Smooth muscle cell (in vitro differentiated cells): ENCODE data around the gene RASSF5. TPM values are rescaled to one million over a fixed set of nuclear protein-coding genes. Genes with fewer than 3 reads are reported as not detected.

ENCODE experiments used
- DNase-seq: peaks from one replicate; lab custom pipeline; 2025; ENCODE audit not compliant: unreplicated experiment; lab: John Stamatoyannopoulos, UW
- H2AFZ ChIP-seq: fragments of 200-600 bp; sonication (generic); 2 replicates; pipeline ENCODE4 v1.6.0; 2016; ENCODE audit warnings: antibody characterized with exemption, low read depth, mild to moderate bottlenecking
- H3F3A ChIP-seq: fragments of 200-600 bp; sonication (generic); 2 replicates; pipeline ENCODE4 v1.6.0; 2017; ENCODE audit warnings: antibody characterized with exemption, low read depth
- H3K27ac ChIP-seq: fragments of 200-600 bp; sonication (generic); 2 replicates; pipeline ENCODE4 v1.5.1; 2016; ENCODE audit warnings: low read depth, mild to moderate bottlenecking
- H3K27me3 ChIP-seq: fragments of 200-600 bp; sonication (generic); 2 replicates; pipeline ENCODE4 v1.6.1; 2016; ENCODE audit warnings: low read depth, mild to moderate bottlenecking
- H3K36me3 ChIP-seq: fragments of 200-600 bp; sonication (generic); 2 replicates; pipeline ENCODE4 v1.5.1; 2016; ENCODE audit warnings: low read depth
- H3K4me1 ChIP-seq: fragments of 200-600 bp; sonication (generic); 2 replicates; pipeline ENCODE4 v1.5.1; 2016; ENCODE audit warnings: low read depth
- H3K4me2 ChIP-seq: fragments of 200-600 bp; sonication (generic); 2 replicates; pipeline ENCODE4 v1.6.0; 2016; ENCODE audit warnings: mild to moderate bottlenecking
- H3K4me3 ChIP-seq: fragments of 200-600 bp; sonication (generic); 2 replicates; pipeline ENCODE4 v1.5.1; 2016; ENCODE audit warnings: mild to moderate bottlenecking
- H3K79me2 ChIP-seq: fragments of 200-600 bp; sonication (generic); 2 replicates; pipeline ENCODE4 v1.6.0; 2016; ENCODE audit warnings: low read depth, mild to moderate bottlenecking
- H3K9ac ChIP-seq: fragments of 200-600 bp; sonication (generic); 2 replicates; pipeline ENCODE4 v1.6.0; 2016; ENCODE audit warnings: low read depth
- H3K9me3 ChIP-seq: fragments of 200-600 bp; sonication (generic); replicated peaks from 2 replicates; pipeline ENCODE4 v1.5.1; 2016; ENCODE audit warnings: low read depth
- H4K20me1 ChIP-seq: fragments of 200-600 bp; sonication (generic); 2 replicates; pipeline ENCODE4 v1.6.0; 2016; ENCODE audit warnings: low read depth
- CTCF ChIP-seq: fragments of 200-600 bp; sonication (generic); IDR thresholded peaks from 2 replicates; pipeline ENCODE4 v1.5.1; 2017; ENCODE audit warnings: borderline replicate concordance, mild to moderate bottlenecking, antibody characterized with exemption; ENCODE audit not compliant: insufficient read depth, poor library complexity, severe bottlenecking
- WGBS: methylation state at CpG from one replicate; pipeline ENCODE4 v1.1.7; 2016; ENCODE audit warnings: low lambda C conversion rate; 5-methylcytosine and 5-hydroxymethylcytosine counted together
- polyA plus RNA-seq: library from polyadenylated mRNA; unstranded; fragments of >200 nt; fragmentation: Nextera tagmentation; extraction: Ambion mirVana; gene quantifications from 2 replicates; pipeline ENCODE4 v1.2.1, GENCODE V29; 2016
- total RNA-seq: library from RNA; depleted of rRNA; stranded (reverse); fragments of >200 nt; gene quantifications from 2 replicates; pipeline ENCODE4 v1.2.3, GENCODE V29; 2014

Gene RASSF5
- total and polyA plus RNA-seq, 2 experiments from 2014 or later: 2.6 to 3.3 TPM

- TF ChIP-seq CTCF: no peak
- Histone ChIP-seq H3K4me3 (no peak overlapping the region), H3K9ac (no peak overlapping the region), H4K20me1 (no peaks in the 10 kb centered on the region), H3F3A (no peaks in the 10 kb centered on the region), H3K9me3 (no peaks in the 10 kb centered on the region), H3K79me2 (no peaks in the 10 kb centered on the region), H3K4me1 (peaks cover 3% of the 10 kb centered on the region), H3K36me3 (no peaks in the 10 kb centered on the region), H2AFZ (no peak overlapping the region), H3K27me3 (no peaks in the 10 kb centered on the region), H3K4me2 (no peak overlapping the region), H3K27ac (no peak overlapping the region)
- DNase-seq: no peak
- WGBS: 91% methylated on average over 21 of the region's 21 CpGs
Measured at GRCh38 chr1:206477581-206478380, 29.6 kb upstream of the RASSF5 start.

GRCh38 chr1:206478746-206479145 lies 28.6 kb upstream of the RASSF5 start:
- no peaks in the 10 kb centered on the region for H3K36me3 ChIP-seq
- H3K79me2 ChIP-seq: no peaks in the 10 kb centered on the region
- no peak overlapping the region for H3K9ac ChIP-seq
- no peak overlapping the region for H3K27ac ChIP-seq
- DNase-seq: no peak
- no peaks in the 10 kb centered on the region for H3K27me3 ChIP-seq
- WGBS: 91% methylated on average over 11 of the region's 11 CpGs
- H3K4me2 ChIP-seq: no peak overlapping the region
- H3K4me3 ChIP-seq: no peak overlapping the region
- no peaks in the 10 kb centered on the region for H3F3A ChIP-seq
- H3K4me1 ChIP-seq: no peaks in the 10 kb centered on the region
- no peaks in the 10 kb centered on the region for H3K9me3 ChIP-seq
- no peak for TF ChIP-seq CTCF
- no peaks in the 10 kb centered on the region for H4K20me1 ChIP-seq
- no peak overlapping the region for H2AFZ ChIP-seq

GRCh38 chr1:206479183-206480125 lies 27.9 kb upstream of the RASSF5 start:
- no peak overlapping the region for H3K9ac ChIP-seq
- H3K9me3 ChIP-seq: no peaks in the 10 kb centered on the region
- H3K27ac ChIP-seq: no peak overlapping the region
- peak; percentile 76 for TF ChIP-seq CTCF
- H3K4me3 ChIP-seq: no peak overlapping the region
- H2AFZ ChIP-seq: no peak overlapping the region
- no peaks in the 10 kb centered on the region for H3K36me3 ChIP-seq
- no peak overlapping the region for H3K4me2 ChIP-seq
- H3K4me1 ChIP-seq: no peaks in the 10 kb centered on the region
- no peaks in the 10 kb centered on the region for H4K20me1 ChIP-seq
- H3K79me2 ChIP-seq: no peaks in the 10 kb centered on the region
- H3F3A ChIP-seq: no peaks in the 10 kb centered on the region
- peak; percentile 9 for DNase-seq
- 76% methylated on average over 14 of the region's 14 CpGs for WGBS
- no peaks in the 10 kb centered on the region for H3K27me3 ChIP-seq
